ENCODE results near the gene TMEM31. TPM values are rescaled to one million over a fixed set of nuclear protein-coding genes. Genes with fewer than 3 reads are reported as not detected.

The TMEM31 gene
- total and polyA plus RNA-seq, 10 donors, result 0.14 to 0.22 TPM; not detected in 8

DNA sequence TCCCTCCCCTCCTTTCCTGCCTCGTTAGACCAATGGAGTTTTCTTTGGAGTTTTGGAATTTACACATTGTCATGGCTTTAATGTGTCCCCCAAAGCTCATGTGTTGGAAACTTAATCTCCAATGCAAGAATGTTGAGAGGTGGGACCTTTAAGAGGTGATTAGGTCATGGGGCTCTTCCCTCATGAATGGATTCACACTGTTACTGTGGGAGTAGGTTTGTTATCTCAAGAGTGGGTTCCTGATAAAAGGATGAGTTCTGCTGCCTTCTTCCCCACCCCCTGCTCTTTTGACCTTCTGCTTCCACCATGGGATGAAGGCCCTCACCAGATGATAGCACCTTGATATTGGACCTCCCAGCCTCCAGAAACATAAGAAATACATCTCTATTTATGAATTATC is 41.0 kb upstream of the TMEM31 start:
- no peak for DNase-seq
- H3K36me3 ChIP-seq, result peaks cover 0 to 5% (median 0%) of the 10 kb centered on the region in 6 donors
- WGBS, 5 donors, result 33 to 91% (median 71%) methylated on average over 1 of the region's 1 CpG
- no peak for TF ChIP-seq POLR2A (IDR thresholded peaks at IDR 0.05)
- intact Hi-C loops (cut with DNase I; ENCODE audit: low total_unique reads), result no loop called here
- no peak overlapping the region for H3K4me3 ChIP-seq
- no peaks in the 10 kb centered on the region for H3K9me3 ChIP-seq
- no peak overlapping the region for H3K27ac ChIP-seq
- no peaks in the 10 kb centered on the region for H3K4me1 ChIP-seq
- H3K27me3 ChIP-seq (replicated peaks in 1 of 7), result peaks cover 0 to under 1% (median 0%) of the 10 kb centered on the region in 7 donors

DNA sequence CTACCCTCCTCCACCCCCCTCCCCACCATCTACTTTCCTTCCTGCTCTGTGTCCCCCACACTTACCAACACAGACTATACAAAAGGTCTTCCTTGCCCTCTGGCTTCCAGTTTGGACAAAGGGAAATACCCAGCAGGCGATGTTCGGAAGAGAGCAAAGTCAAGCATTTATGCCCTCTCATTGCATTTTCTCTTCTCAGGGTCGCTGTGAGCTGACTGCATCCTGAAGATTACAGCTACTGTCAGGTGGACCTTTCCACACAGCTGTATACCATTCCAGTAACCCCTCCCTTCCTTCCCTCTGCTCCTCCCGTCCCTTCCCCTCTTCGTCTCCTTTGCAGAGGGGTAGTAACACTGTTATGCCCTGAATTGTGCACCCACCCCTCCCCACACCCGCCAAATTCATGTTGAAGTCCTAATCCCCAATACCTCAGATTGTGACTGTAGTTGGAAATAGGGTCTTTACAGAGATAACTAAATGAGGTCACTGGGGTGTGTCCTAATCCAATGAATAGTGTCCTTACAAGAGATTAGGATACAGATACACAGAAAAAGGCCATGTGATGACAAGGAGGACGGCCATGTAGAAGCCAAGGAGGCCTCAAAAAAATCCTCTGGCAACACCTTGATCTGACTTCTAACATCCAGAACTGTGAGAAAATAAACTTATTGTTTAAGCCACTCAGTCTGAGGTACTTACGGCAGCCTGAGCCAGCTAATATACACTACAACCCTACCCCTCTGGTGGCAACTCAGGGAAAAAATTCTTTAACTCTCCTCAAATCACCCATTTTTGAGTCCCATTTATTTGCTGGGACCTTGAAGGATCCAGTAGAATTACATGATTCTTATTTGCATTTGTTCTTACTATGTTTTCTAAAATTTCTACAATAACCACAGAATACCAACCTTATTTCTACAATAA is 35.9 kb upstream of the TMEM31 start:
- Histone ChIP-seq H3K4me3 (no peak overlapping the region), H3K9me3 (no peaks in the 10 kb centered on the region), H3K36me3 (peaks cover 0 to 55% (median 17%) of the 10 kb centered on the region in 6 donors), H3K27me3 (replicated peaks in 1 of 7) (no peaks in the 10 kb centered on the region), H3K27ac (peak overlapping the region in 5 of 8 donors; percentile 36 to 55 (median 42)), H3K4me1 (no peaks in the 10 kb centered on the region)
- no peak for DNase-seq
- 49 to 78% (median 71%) methylated on average over 8 of the region's 8 CpGs for WGBS, 5 donors
- intact Hi-C loops (cut with DNase I; ENCODE audit: low total_unique reads), result no loop called here
- TF ChIP-seq POLR2AphosphoS5 (IDR thresholded peaks at IDR 0.05), result peak in 1 of 3 donors; percentile 71
- TF ChIP-seq, protein P1, sequence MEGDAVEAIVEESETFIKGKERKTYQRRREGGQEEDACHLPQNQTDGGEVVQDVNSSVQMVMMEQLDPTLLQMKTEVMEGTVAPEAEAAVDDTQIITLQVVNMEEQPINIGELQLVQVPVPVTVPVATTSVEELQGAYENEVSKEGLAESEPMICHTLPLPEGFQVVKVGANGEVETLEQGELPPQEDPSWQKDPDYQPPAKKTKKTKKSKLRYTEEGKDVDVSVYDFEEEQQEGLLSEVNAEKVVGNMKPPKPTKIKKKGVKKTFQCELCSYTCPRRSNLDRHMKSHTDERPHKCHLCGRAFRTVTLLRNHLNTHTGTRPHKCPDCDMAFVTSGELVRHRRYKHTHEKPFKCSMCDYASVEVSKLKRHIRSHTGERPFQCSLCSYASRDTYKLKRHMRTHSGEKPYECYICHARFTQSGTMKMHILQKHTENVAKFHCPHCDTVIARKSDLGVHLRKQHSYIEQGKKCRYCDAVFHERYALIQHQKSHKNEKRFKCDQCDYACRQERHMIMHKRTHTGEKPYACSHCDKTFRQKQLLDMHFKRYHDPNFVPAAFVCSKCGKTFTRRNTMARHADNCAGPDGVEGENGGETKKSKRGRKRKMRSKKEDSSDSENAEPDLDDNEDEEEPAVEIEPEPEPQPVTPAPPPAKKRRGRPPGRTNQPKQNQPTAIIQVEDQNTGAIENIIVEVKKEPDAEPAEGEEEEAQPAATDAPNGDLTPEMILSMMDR (IDR thresholded peaks at IDR 0.05 in 8 of 11, conservative IDR thresholded peaks at IDR 0.05 in 3 of 11), result no peak

DNA sequence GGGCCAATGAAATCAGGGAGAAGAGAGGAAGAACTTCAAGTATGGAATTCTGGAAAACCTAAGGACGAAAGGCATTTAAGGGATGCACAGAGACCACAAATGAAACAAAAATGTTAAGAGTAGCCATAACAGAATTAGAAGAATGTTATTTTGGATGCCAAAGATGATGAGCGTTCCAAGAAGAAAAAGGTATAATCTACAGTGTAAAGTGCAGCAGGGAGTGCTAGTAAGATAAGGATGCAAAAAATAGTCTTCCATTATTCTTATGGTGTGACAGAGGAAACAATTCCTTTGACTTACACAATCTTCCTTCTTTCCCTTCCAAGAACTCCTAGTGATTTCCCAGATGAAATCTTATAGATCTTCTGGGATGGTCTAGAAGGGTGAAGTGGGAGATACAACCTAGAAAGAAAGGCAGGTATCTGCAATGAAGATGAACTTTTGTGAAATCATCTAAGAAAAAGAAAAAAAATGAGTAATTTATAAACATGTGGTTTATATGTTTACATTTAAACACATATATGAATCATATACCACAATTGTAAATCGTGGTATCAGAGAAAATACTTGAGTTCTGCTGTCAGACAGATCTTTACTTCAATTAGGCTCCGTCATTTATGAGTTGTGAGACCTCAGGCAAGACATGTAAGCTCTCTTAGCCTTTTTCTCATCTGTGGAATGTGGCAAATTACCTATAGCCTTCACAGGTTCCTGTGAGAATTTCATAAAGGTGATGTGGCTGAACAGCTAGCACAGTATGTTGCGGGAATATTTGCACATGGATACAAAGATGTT is 32.3 kb upstream of the TMEM31 start:
- DNase-seq, result no peak
- no peak overlapping the region for H3K4me3 ChIP-seq
- no peaks in the 10 kb centered on the region for H3K4me1 ChIP-seq
- 77 to 95% (median 90%) methylated on average over 5 of the region's 5 CpGs for WGBS, 5 donors
- H3K27ac ChIP-seq, result no peak overlapping the region
- peaks cover 0 to 91% (median 18%) of the 10 kb centered on the region in 6 donors for H3K36me3 ChIP-seq
- H3K9me3 ChIP-seq, result no peaks in the 10 kb centered on the region
- H3K27me3 ChIP-seq (replicated peaks in 1 of 7), result no peaks in the 10 kb centered on the region
- no peak for TF ChIP-seq POLR2A (IDR thresholded peaks at IDR 0.05)
- no peak for TF ChIP-seq POLR2AphosphoS5 (IDR thresholded peaks at IDR 0.05)
- TF ChIP-seq, protein P1 (IDR thresholded peaks at IDR 0.05 in 8 of 11, conservative IDR thresholded peaks at IDR 0.05 in 3 of 11), result no peak
- intact Hi-C loops (cut with DNase I; ENCODE audit: low total_unique reads), result no loop called here

DNA sequence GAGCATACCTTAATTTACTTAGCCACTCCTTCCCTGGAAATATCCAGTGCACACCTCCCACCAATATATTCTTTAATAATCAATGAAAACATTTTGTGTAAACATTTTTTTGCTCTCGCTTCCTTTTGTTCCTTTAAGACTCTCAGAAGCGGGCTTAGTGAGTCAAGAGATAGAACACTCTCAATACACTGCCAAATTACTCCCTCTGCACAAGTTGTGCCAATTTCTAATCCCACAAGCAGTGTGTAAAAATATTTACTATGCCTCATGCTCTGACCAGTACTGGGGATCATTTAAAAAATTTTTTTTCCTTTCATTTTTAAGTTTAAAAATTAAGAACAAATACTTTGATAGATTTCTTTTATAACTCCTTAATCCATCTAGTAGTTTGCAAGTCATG is 29.3 kb upstream of the TMEM31 start:
- H3K4me1 ChIP-seq, result peaks cover 5 to 24% (median 13%) of the 10 kb centered on the region in 6 donors
- no peaks in the 10 kb centered on the region for H3K27me3 ChIP-seq (replicated peaks in 1 of 7)
- no peak for TF ChIP-seq POLR2AphosphoS5 (IDR thresholded peaks at IDR 0.05)
- TF ChIP-seq, protein P1 (IDR thresholded peaks at IDR 0.05 in 8 of 11, conservative IDR thresholded peaks at IDR 0.05 in 3 of 11), result no peak
- no peak for TF ChIP-seq POLR2A (IDR thresholded peaks at IDR 0.05)
- no peak for DNase-seq
- H3K4me3 ChIP-seq, result no peak overlapping the region
- H3K36me3 ChIP-seq, result peaks cover 0 to 86% (median 20%) of the 10 kb centered on the region in 6 donors
- WGBS, 5 donors, result 81 to 94% (median 92%) methylated on average over 2 of the region's 2 CpGs
- no peak overlapping the region for H3K27ac ChIP-seq
- intact Hi-C loops (cut with DNase I; ENCODE audit: low total_unique reads), result loop anchor here (10.0 kb wide), 1 partner anchor 147 kb away; no protein-coding TSS in a partner anchor
- no peaks in the 10 kb centered on the region for H3K9me3 ChIP-seq

Data from spleen (tissue), 11 donors.